WERI-Rb-1 (cell line): ENCODE results near the gene CYB561D1.

ENCODE experiments used
- DNase-seq: peaks from one replicate; pipeline ENCODE4 v3.0.0-alpha.2; 2020
- H3K27ac ChIP-seq: fragments of 250-450 bp; sonication (Bioruptor Pico); 2 replicates; pipeline ENCODE4 v1.5.1; 2020; ENCODE audit warnings: mild to moderate bottlenecking, moderate library complexity
- H3K27me3 ChIP-seq: fragments of 250-450 bp; sonication (Bioruptor Pico); 2 replicates; pipeline ENCODE4 v1.5.1; 2021; ENCODE audit warnings: mild to moderate bottlenecking, low read depth, moderate library complexity; ENCODE audit not compliant: insufficient read depth, severe bottlenecking
- H3K36me3 ChIP-seq: fragments of 250-450 bp; sonication (Bioruptor Pico); 2 replicates; pipeline ENCODE4 v1.5.1; 2020; ENCODE audit warnings: mild to moderate bottlenecking, moderate library complexity
- H3K4me3 ChIP-seq: 2 replicates; pipeline ENCODE4 v1.5.1; 2011; ENCODE audit warnings: low read depth, mild to moderate bottlenecking, control low read depth, low read length
- H3K9me3 ChIP-seq: fragments of 250-450 bp; sonication (Bioruptor Pico); 2 replicates; pipeline ENCODE4 v1.5.1; 2021; ENCODE audit warnings: mild to moderate bottlenecking, moderate library complexity; ENCODE audit not compliant: severe bottlenecking
- CTCF ChIP-seq: IDR thresholded peaks from 2 replicates; pipeline ENCODE4 v1.5.1; 2011; ENCODE audit warnings: low read depth, mild to moderate bottlenecking, control low read depth, inconsistent platforms, low read length

CYB561D1 gene

GRCh38 chr1:109543988-109544735 is 50.3 kb downstream of the CYB561D1 start:
- Histone ChIP-seq H3K27me3 (no peaks in the 10 kb centered on the region), H3K36me3 (no peaks in the 10 kb centered on the region), H3K27ac (no peak overlapping the region), H3K9me3 (no peaks in the 10 kb centered on the region), H3K4me3 (no peak overlapping the region)
- TF ChIP-seq CTCF: no peak
- DNase-seq: no peak

- Histone ChIP-seq H3K9me3 (no peaks in the 10 kb centered on the region), H3K4me3 (no peak overlapping the region), H3K36me3 (peaks cover 3% of the 10 kb centered on the region; the same call in 1 of the 2 replicates), H3K27ac (peak overlapping the region; percentile 65), H3K27me3 (no peaks in the 10 kb centered on the region)
- peak; percentile 67 for TF ChIP-seq CTCF
- DNase-seq: peak; percentile 91
These were observed 52.6 kb downstream of the CYB561D1 start for GRCh38 chr1:109546311-109547109.

GRCh38 chr1:109547463-109548320 is 53.8 kb downstream of the CYB561D1 start:
- H3K27me3 ChIP-seq: no peaks in the 10 kb centered on the region
- H3K27ac ChIP-seq: peak overlapping the region; percentile 76
- H3K36me3 ChIP-seq: peaks cover 3% of the 10 kb centered on the region; the same call in 1 of the 2 replicates
- H3K4me3 ChIP-seq: peak overlapping the region; percentile 95
- H3K9me3 ChIP-seq: no peaks in the 10 kb centered on the region
- no peak for TF ChIP-seq CTCF
- DNase-seq: no peak

- Histone ChIP-seq H3K4me3 (peak within 1 kb of the TSS; percentile 95), H3K9me3 (no peaks in the 10 kb centered on the region), H3K27me3 (no peaks in the 10 kb centered on the region), H3K27ac (peak within 1 kb of the TSS; percentile 76), H3K36me3 (peaks cover 3% of the 10 kb centered on the region; the same call in 1 of the 2 replicates)
- TF ChIP-seq CTCF: no peak
- DNase-seq: peak; percentile 94
These were observed 54.7 kb downstream of the CYB561D1 start, which contains the start of gene GNAI3 for GRCh38 chr1:109548321-109549267. Gene GNAI3 (plus strand): TSS chr1:109548615. CDS start chr1:109548721, 106 bp downstream.
